SU-DHL-6 (cell line): Measurements from ENCODE around the gene PCDH7.

Experiments used
- CTCF ChIP-seq: fragments of 200-600 bp; sonication (generic); IDR thresholded peaks from one replicate; pipeline ENCODE4 v1.5.1; 2017; ENCODE audit warnings: antibody characterized with exemption, mild to moderate bottlenecking, low read length, moderate library complexity; ENCODE audit not compliant: insufficient read depth, poor library complexity, severe bottlenecking
- EZH2phosphoT487 ChIP-seq: fragments of 200-600 bp; sonication (generic), shearing (Covaris generic); conservative IDR thresholded peaks from 2 replicates; pipeline ENCODE4 v1.6.1; 2018; ENCODE audit warnings: mild to moderate bottlenecking, antibody characterized with exemption, low read length, moderate library complexity, mixed read lengths

GRCh38 chr4:30765022-30765421 is 44.9 kb downstream of the PCDH7 start:
- TF ChIP-seq CTCF (no peak), EZH2phosphoT487 (no peak)
